ENCODE results near the gene ZNF66. TPM values are rescaled to one million over a fixed set of nuclear protein-coding genes. Genes with fewer than 3 reads are reported as not detected.
A peak's percentile ranks its signal among the peaks of the same experiment; 100 is the strongest.
"Not testable (repeated sequence)": the region's sequence is repeated elsewhere in the genome, so short reads cannot be mapped to it uniquely, and the experiment has no call there.

ZNF66 gene
- 1 to 10 TPM; 2.8 to 6.3 TPM for total RNA-seq

DNA sequence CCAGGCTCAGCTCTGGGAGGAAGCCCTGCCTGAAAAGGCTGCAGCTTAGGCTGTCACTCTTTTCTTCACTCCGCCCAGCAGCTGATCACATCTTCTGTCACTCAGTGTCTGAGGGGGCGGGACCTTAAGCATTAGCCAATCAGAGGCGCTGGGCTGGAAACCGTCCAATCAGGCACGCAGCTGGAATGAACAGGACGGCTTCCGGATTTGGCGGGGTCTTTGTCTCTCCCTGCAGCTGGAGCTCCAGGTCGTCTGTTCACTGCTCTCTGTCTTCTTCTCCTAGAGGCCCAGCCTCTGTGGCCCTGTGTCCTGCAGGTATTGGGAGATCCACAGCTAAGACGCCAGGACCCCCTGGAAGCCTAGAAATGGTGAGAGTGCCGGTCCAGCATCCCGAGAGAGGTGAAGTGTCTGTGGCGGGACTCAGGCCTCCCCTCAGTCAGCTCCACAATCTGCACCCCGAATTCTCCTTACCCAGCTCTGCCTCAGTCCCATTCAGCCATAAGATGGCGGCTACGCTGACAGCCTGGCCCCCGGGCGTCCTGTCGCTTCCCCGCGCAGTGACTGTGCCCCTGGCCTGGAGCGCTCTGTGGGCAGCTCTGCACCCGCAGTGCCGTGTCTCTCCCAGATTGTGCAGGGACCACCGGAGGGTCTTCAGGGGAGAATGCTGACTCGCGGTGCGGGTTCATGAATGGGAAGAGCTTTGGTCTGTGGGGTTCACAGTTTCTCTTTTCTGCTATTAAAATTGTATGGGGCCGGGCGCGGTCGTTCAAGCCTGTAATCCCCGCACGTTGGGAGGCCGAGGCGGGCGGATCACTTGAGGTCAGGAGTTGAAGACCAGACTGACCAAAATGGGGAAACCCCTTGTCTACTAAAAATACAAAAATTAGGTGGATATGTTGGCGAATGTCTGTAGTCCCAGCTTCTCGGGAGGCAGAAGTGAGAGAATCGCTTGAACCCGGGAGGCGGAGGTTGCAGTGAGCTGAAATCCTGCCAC is at the start of gene ZNF66:
ZNF66 (plus strand) TSS at position 222 of the 994 bp plus-strand sequence; CDS start at position 366, 144 bp downstream.
- Histone ChIP-seq H3K27ac (peak within 1 kb of the TSS; percentile 32), H3K4me3 (peak within 1 kb of the TSS; percentile 95), H3K36me3 (no peaks in the 10 kb centered on the region), H3K9me3 (no peaks in the 10 kb centered on the region), H3K9ac (ENCODE audit: low read depth in 2 of 2, low read length in 2 of 2) (peak within 1 kb of the TSS; percentile 67 to 86), H3K27me3 (no peaks in the 10 kb centered on the region), H3K4me1 (no peaks in the 10 kb centered on the region)
- DNase-seq = peak; percentile 98
- TF ChIP-seq, protein P1, sequence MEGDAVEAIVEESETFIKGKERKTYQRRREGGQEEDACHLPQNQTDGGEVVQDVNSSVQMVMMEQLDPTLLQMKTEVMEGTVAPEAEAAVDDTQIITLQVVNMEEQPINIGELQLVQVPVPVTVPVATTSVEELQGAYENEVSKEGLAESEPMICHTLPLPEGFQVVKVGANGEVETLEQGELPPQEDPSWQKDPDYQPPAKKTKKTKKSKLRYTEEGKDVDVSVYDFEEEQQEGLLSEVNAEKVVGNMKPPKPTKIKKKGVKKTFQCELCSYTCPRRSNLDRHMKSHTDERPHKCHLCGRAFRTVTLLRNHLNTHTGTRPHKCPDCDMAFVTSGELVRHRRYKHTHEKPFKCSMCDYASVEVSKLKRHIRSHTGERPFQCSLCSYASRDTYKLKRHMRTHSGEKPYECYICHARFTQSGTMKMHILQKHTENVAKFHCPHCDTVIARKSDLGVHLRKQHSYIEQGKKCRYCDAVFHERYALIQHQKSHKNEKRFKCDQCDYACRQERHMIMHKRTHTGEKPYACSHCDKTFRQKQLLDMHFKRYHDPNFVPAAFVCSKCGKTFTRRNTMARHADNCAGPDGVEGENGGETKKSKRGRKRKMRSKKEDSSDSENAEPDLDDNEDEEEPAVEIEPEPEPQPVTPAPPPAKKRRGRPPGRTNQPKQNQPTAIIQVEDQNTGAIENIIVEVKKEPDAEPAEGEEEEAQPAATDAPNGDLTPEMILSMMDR (IDR thresholded peaks at IDR 0.05) = no peak
- intact Hi-C loops (cut with DNase I) = no loop called here

DNA sequence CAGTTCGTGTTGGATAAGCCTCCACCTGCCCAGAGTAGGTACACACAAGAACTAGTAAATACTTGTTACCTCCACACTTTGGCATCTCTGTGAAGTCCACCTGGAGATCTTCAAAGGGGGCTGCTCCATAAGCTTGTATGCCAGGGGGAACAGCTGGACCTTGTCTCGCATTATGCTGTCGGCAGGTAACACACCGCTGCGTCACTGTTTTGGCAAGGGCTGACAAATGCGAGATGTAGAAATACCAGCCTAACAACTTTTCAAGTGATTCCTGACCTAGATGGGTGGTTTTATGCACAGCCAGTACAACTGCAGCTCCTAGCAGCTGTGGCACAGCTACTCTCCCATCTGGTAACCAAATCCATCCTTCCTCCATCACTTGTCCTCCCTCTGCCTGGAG is 25.9 kb upstream of the ZNF66 start:
- H3K27ac ChIP-seq; H3K36me3 ChIP-seq; H3K9ac ChIP-seq (ENCODE audit: low read depth in 2 of 2, low read length in 2 of 2); H3K4me3 ChIP-seq; H3K27me3 ChIP-seq; H3K9me3 ChIP-seq; H3K4me1 ChIP-seq; DNase-seq; intact Hi-C loops (cut with DNase I): not testable (repeated sequence)

DNA sequence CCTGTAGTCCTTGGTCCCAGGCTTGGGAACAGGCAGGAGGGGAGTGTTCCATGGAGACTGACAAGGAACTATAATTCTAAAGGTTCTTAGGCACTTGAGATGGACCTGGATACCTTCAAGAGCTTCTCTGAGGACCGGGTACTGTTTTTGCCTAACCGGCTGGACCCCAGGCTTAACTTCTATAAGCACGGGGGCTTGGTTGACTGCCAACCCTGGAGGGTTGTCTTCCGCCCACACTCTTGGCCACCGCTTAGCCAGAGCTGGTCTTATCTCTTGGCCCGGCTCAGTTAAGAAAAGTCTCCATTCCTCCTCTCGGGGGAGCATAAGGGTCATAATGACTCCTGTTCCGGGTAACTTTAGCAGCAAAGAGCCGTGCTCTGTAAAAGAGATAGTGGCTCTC is 23.8 kb upstream of the ZNF66 start:
- H3K27ac ChIP-seq; H3K27me3 ChIP-seq; H3K4me3 ChIP-seq; H3K36me3 ChIP-seq; H3K4me1 ChIP-seq; H3K9ac ChIP-seq (ENCODE audit: low read depth in 2 of 2, low read length in 2 of 2); DNase-seq; intact Hi-C loops (cut with DNase I); H3K9me3 ChIP-seq: not testable (repeated sequence)

DNA sequence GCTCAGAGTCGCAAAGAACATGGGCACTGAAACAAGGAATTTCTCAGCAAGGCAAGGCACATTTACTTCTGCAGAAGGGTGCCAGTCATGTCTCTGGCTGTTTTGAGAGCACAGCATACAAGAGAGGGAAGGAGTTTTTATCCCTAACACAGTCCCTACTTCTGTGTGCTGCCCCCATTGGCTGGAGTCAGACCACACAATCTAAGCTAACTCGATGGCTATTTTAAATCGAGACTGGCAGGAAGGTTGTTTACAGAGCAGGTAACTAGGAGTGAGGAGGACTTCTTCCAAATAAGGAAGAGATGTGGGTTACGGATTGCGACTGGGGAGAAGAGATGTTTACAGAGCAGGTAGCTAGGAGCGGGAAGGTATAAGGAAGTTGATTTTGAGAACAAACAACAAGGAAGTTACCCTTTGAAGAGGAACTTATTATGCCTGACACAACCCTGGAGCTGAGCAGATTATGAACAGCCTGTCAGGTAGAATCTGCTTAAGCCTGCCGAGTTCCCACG is 6.8 kb upstream of the ZNF66 start:
- H3K36me3 ChIP-seq; DNase-seq; H3K9ac ChIP-seq (ENCODE audit: low read depth in 2 of 2, low read length in 2 of 2); intact Hi-C loops (cut with DNase I); H3K27ac ChIP-seq; H3K4me3 ChIP-seq; H3K27me3 ChIP-seq; H3K9me3 ChIP-seq; H3K4me1 ChIP-seq: not testable (repeated sequence)

DNA sequence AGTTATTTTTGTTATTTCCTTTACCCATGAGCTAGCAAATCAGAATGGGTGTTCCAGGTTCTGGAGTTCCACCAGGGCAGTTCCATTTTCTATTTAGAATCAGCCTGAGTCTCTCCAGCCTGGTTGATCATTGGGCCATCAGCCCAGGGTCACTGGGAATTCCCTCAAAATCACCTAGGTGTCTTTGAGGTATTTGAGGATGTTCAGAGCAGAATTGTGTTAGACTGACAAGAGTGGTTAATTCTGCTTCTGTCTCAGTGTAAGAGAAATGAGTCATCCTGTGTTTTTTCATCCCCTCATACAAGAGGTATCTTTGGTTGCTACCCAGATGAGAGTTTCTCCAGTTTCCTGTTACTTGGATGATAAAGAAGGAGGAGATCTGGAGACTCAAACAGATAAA is 11.7 kb downstream of the ZNF66 start:
- no peaks in the 10 kb centered on the region for H3K36me3 ChIP-seq
- no peaks in the 10 kb centered on the region for H3K9me3 ChIP-seq
- DNase-seq = no peak
- H3K4me3 ChIP-seq = no peak overlapping the region
- TF ChIP-seq, protein P1 (IDR thresholded peaks at IDR 0.05) = no peak
- no peaks in the 10 kb centered on the region for H3K27me3 ChIP-seq
- no peaks in the 10 kb centered on the region for H3K4me1 ChIP-seq
- no peak overlapping the region for H3K9ac ChIP-seq (ENCODE audit: low read depth in 2 of 2, low read length in 2 of 2)
- intact Hi-C loops (cut with DNase I) = no loop called here
- H3K27ac ChIP-seq = no peak overlapping the region

DNA sequence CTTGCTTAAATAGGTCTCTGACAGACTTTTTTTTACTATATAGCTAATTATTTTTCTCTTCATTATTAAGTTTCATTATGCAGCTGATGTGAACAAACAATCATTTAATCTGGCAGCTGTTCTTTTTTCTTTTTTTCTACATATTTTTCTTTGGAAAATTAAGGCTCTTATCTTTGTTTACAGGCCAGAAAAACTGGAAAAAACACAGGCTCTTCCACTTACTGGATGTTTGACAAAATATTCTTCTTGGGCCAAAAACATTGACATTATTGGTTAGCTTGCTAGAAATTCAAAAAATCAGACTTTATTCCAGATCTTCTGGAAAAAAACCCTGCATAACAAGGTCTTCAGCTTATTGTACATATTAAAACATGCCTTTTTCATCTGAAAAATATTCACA is 15.7 kb downstream of the ZNF66 start:
- no peak overlapping the region for H3K9ac ChIP-seq (ENCODE audit: low read depth in 2 of 2, low read length in 2 of 2)
- no peak overlapping the region for H3K27ac ChIP-seq
- intact Hi-C loops (cut with DNase I) = no loop called here
- no peaks in the 10 kb centered on the region for H3K27me3 ChIP-seq
- H3K4me3 ChIP-seq = no peak overlapping the region
- DNase-seq = no peak
- TF ChIP-seq, protein P1 (IDR thresholded peaks at IDR 0.05) = no peak
- no peaks in the 10 kb centered on the region for H3K4me1 ChIP-seq
- H3K36me3 ChIP-seq = no peaks in the 10 kb centered on the region
- no peaks in the 10 kb centered on the region for H3K9me3 ChIP-seq

DNA sequence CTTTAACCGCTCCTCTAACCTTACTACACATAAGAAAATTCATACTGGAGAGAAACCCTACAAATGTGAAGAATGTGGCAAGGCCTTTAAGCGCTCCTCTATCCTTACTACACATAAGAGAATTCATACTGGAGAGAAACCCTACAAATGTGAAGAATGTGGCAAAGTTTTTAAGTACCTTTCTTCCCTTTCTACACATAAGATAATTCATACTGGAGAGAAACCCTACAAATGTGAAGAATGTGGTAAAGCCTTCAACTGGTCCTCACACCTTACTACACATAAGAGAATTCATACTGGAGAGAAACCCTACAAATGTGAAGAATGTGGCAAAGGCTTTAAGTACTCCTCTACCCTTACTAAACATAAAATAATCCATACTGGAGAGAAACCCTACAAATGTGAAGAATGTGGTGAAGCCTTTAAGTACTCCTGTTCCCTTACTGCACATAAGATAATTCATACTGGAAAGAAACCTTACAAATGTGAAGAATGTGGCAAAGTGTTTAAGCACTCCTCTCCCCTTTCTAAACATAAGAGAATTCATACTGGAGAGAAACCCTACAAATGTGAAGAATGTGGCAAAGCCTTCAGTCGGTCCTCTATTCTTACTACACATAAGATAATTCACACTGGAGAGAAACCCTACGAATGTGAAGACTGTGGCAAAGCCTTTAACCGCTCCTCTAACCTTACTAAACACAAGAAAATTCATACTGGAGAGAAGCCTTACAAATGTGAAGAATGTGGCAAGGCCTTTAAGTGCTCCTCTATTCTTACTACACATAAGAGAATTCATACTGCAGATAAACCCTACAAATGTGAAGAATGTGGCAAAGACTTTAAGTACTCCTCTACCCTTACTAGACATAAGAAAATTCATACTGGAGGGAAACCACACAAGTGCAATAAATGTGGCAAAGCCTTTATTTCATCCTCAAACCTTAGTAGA is 30.5 kb downstream of the ZNF66 start:
- H3K9ac ChIP-seq (ENCODE audit: low read depth in 2 of 2, low read length in 2 of 2); H3K36me3 ChIP-seq; H3K27me3 ChIP-seq; DNase-seq; H3K4me3 ChIP-seq; intact Hi-C loops (cut with DNase I); H3K27ac ChIP-seq; H3K4me1 ChIP-seq: not testable (repeated sequence)
- H3K9me3 ChIP-seq = peaks cover 11% of the 10 kb centered on the region
